Measurements from ENCODE around the gene MMUT.

The MMUT gene

GRCh38 chr6:49468042-49468441 lies 5.0 kb upstream of the MMUT start:
- no peaks in the 10 kb centered on the region for H3K4me1 ChIP-seq (ENCODE audit: control insufficient read depth, insufficient read depth, low read length)
- H3K9me3 ChIP-seq (ENCODE audit: control insufficient read depth, insufficient read depth, low read length), result no peaks in the 10 kb centered on the region
- H3K27me3 ChIP-seq (ENCODE audit: control insufficient read depth, insufficient read depth, low read length), result no peaks in the 10 kb centered on the region
- no peaks in the 10 kb centered on the region for H3K36me3 ChIP-seq (ENCODE audit: control insufficient read depth, insufficient read depth, low read length)
- no peak overlapping the region for H3K9ac ChIP-seq (ENCODE audit: low read depth, low read length)
- H3K4me3 ChIP-seq (ENCODE audit: low read depth, low read length), result no peak overlapping the region

- H3K9ac ChIP-seq (ENCODE audit: low read depth, low read length), result no peak overlapping the region
- no peaks in the 10 kb centered on the region for H3K36me3 ChIP-seq (ENCODE audit: control insufficient read depth, insufficient read depth, low read length)
- no peaks in the 10 kb centered on the region for H3K4me1 ChIP-seq (ENCODE audit: control insufficient read depth, insufficient read depth, low read length)
- H3K4me3 ChIP-seq (ENCODE audit: low read depth, low read length), result no peak overlapping the region
- no peaks in the 10 kb centered on the region for H3K27me3 ChIP-seq (ENCODE audit: control insufficient read depth, insufficient read depth, low read length)
- H3K9me3 ChIP-seq (ENCODE audit: control insufficient read depth, insufficient read depth, low read length), result no peaks in the 10 kb centered on the region
Measured at GRCh38 chr6:49464691-49465090, 1.6 kb upstream of the MMUT start.

GRCh38 chr6:49463612-49463967 lies 537 bp upstream of the MMUT start:
- Histone ChIP-seq H3K4me1 (ENCODE audit: control insufficient read depth, insufficient read depth, low read length) (no peaks in the 10 kb centered on the region), H3K9ac (ENCODE audit: low read depth, low read length) (peak overlapping the region; percentile 96)

GRCh38 chr6:49462599-49462926 lies 490 bp downstream of the MMUT start:
- Histone ChIP-seq H3K27me3 (ENCODE audit: control insufficient read depth, insufficient read depth, low read length) (no peaks in the 10 kb centered on the region), H3K4me3 (ENCODE audit: low read depth, low read length) (peak overlapping the region; percentile 98), H3K9ac (ENCODE audit: low read depth, low read length) (peak overlapping the region; percentile 79), H3K36me3 (ENCODE audit: control insufficient read depth, insufficient read depth, low read length) (no peaks in the 10 kb centered on the region), H3K9me3 (ENCODE audit: control insufficient read depth, insufficient read depth, low read length) (no peaks in the 10 kb centered on the region), H3K4me1 (ENCODE audit: control insufficient read depth, insufficient read depth, low read length) (no peaks in the 10 kb centered on the region)

More at GRCh38 chr6:49463612-49463967, 537 bp upstream of the MMUT start:
- Histone ChIP-seq H3K36me3 (ENCODE audit: control insufficient read depth, insufficient read depth, low read length) (no peaks in the 10 kb centered on the region), H3K4me3 (ENCODE audit: low read depth, low read length) (peak overlapping the region; percentile 98), H3K9me3 (ENCODE audit: control insufficient read depth, insufficient read depth, low read length) (no peaks in the 10 kb centered on the region), H3K27me3 (ENCODE audit: control insufficient read depth, insufficient read depth, low read length) (no peaks in the 10 kb centered on the region)

- H3K27me3 ChIP-seq (ENCODE audit: control insufficient read depth, insufficient read depth, low read length), result no peaks in the 10 kb centered on the region
- H3K9ac ChIP-seq (ENCODE audit: low read depth, low read length), result peak overlapping the region; percentile 79
- no peaks in the 10 kb centered on the region for H3K4me1 ChIP-seq (ENCODE audit: control insufficient read depth, insufficient read depth, low read length)
- H3K9me3 ChIP-seq (ENCODE audit: control insufficient read depth, insufficient read depth, low read length), result no peaks in the 10 kb centered on the region
- H3K36me3 ChIP-seq (ENCODE audit: control insufficient read depth, insufficient read depth, low read length), result no peaks in the 10 kb centered on the region
- peak overlapping the region; percentile 98 for H3K4me3 ChIP-seq (ENCODE audit: low read depth, low read length)
Measured at GRCh38 chr6:49462071-49462470, 982 bp downstream of the MMUT start.

GRCh38 chr6:49457771-49458170 lies 5.3 kb downstream of the MMUT start:
- no peaks in the 10 kb centered on the region for H3K9me3 ChIP-seq (ENCODE audit: control insufficient read depth, insufficient read depth, low read length)

GRCh38 chr6:49454787-49455709 lies 8.0 kb downstream of the MMUT start:
- Histone ChIP-seq H3K36me3 (ENCODE audit: control insufficient read depth, insufficient read depth, low read length) (no peaks in the 10 kb centered on the region), H3K9ac (ENCODE audit: low read depth, low read length) (no peak overlapping the region), H3K4me1 (ENCODE audit: control insufficient read depth, insufficient read depth, low read length) (no peaks in the 10 kb centered on the region), H3K27me3 (ENCODE audit: control insufficient read depth, insufficient read depth, low read length) (no peaks in the 10 kb centered on the region), H3K4me3 (ENCODE audit: low read depth, low read length) (no peak overlapping the region), H3K9me3 (ENCODE audit: control insufficient read depth, insufficient read depth, low read length) (no peaks in the 10 kb centered on the region)

More at GRCh38 chr6:49457771-49458170, 5.3 kb downstream of the MMUT start:
- H3K9ac ChIP-seq (ENCODE audit: low read depth, low read length), result no peak overlapping the region
- no peaks in the 10 kb centered on the region for H3K36me3 ChIP-seq (ENCODE audit: control insufficient read depth, insufficient read depth, low read length)
- no peak overlapping the region for H3K4me3 ChIP-seq (ENCODE audit: low read depth, low read length)
- H3K27me3 ChIP-seq (ENCODE audit: control insufficient read depth, insufficient read depth, low read length), result no peaks in the 10 kb centered on the region
- no peaks in the 10 kb centered on the region for H3K4me1 ChIP-seq (ENCODE audit: control insufficient read depth, insufficient read depth, low read length)

- no peaks in the 10 kb centered on the region for H3K36me3 ChIP-seq (ENCODE audit: control insufficient read depth, insufficient read depth, low read length)
- H3K4me1 ChIP-seq (ENCODE audit: control insufficient read depth, insufficient read depth, low read length), result no peaks in the 10 kb centered on the region
- H3K4me3 ChIP-seq (ENCODE audit: low read depth, low read length), result no peak overlapping the region
- H3K9me3 ChIP-seq (ENCODE audit: control insufficient read depth, insufficient read depth, low read length), result no peaks in the 10 kb centered on the region
- no peak overlapping the region for H3K9ac ChIP-seq (ENCODE audit: low read depth, low read length)
- H3K27me3 ChIP-seq (ENCODE audit: control insufficient read depth, insufficient read depth, low read length), result no peaks in the 10 kb centered on the region
Measured at GRCh38 chr6:49453221-49453620, 9.8 kb downstream of the MMUT start.

GRCh38 chr6:49430866-49431265 lies 32.2 kb downstream of the MMUT start:
- Histone ChIP-seq H3K4me1 (ENCODE audit: control insufficient read depth, insufficient read depth, low read length) (no peaks in the 10 kb centered on the region), H3K27me3 (ENCODE audit: control insufficient read depth, insufficient read depth, low read length) (no peaks in the 10 kb centered on the region), H3K4me3 (ENCODE audit: low read depth, low read length) (no peak overlapping the region), H3K9me3 (ENCODE audit: control insufficient read depth, insufficient read depth, low read length) (no peaks in the 10 kb centered on the region), H3K9ac (ENCODE audit: low read depth, low read length) (no peak overlapping the region), H3K36me3 (ENCODE audit: control insufficient read depth, insufficient read depth, low read length) (no peaks in the 10 kb centered on the region)

GRCh38 chr6:49430187-49430586 lies 32.9 kb downstream of the MMUT start:
- no peaks in the 10 kb centered on the region for H3K27me3 ChIP-seq (ENCODE audit: control insufficient read depth, insufficient read depth, low read length)
- no peak overlapping the region for H3K9ac ChIP-seq (ENCODE audit: low read depth, low read length)
- no peak overlapping the region for H3K4me3 ChIP-seq (ENCODE audit: low read depth, low read length)
- H3K9me3 ChIP-seq (ENCODE audit: control insufficient read depth, insufficient read depth, low read length), result no peaks in the 10 kb centered on the region
- no peaks in the 10 kb centered on the region for H3K4me1 ChIP-seq (ENCODE audit: control insufficient read depth, insufficient read depth, low read length)
- no peaks in the 10 kb centered on the region for H3K36me3 ChIP-seq (ENCODE audit: control insufficient read depth, insufficient read depth, low read length)

- no peaks in the 10 kb centered on the region for H3K9me3 ChIP-seq (ENCODE audit: control insufficient read depth, insufficient read depth, low read length)
- H3K9ac ChIP-seq (ENCODE audit: low read depth, low read length), result no peak overlapping the region
- no peaks in the 10 kb centered on the region for H3K27me3 ChIP-seq (ENCODE audit: control insufficient read depth, insufficient read depth, low read length)
- H3K4me1 ChIP-seq (ENCODE audit: control insufficient read depth, insufficient read depth, low read length), result no peaks in the 10 kb centered on the region
- no peaks in the 10 kb centered on the region for H3K36me3 ChIP-seq (ENCODE audit: control insufficient read depth, insufficient read depth, low read length)
- no peak overlapping the region for H3K4me3 ChIP-seq (ENCODE audit: low read depth, low read length)
Measured at GRCh38 chr6:49423817-49424216, 39.2 kb downstream of the MMUT start.

- H3K36me3 ChIP-seq (ENCODE audit: control insufficient read depth, insufficient read depth, low read length), result no peaks in the 10 kb centered on the region
- H3K9ac ChIP-seq (ENCODE audit: low read depth, low read length), result no peak overlapping the region
- H3K9me3 ChIP-seq (ENCODE audit: control insufficient read depth, insufficient read depth, low read length), result no peaks in the 10 kb centered on the region
- H3K4me1 ChIP-seq (ENCODE audit: control insufficient read depth, insufficient read depth, low read length), result no peaks in the 10 kb centered on the region
- no peak overlapping the region for H3K4me3 ChIP-seq (ENCODE audit: low read depth, low read length)
- no peaks in the 10 kb centered on the region for H3K27me3 ChIP-seq (ENCODE audit: control insufficient read depth, insufficient read depth, low read length)
Measured at GRCh38 chr6:49416195-49416594, 46.9 kb downstream of the MMUT start.
